CD4-positive, alpha-beta T cell (primary cell): ENCODE data around the gene RPIA. TPM values are rescaled to one million over a fixed set of nuclear protein-coding genes. Genes with fewer than 3 reads are reported as not detected.

Source experiments
- ATAC-seq: fragments of 200-7000 bp; cut with Tn5 transposase; one replicate; pipeline ENCODE4 v1.10.0; 2022; ENCODE audit warnings: mild to moderate bottlenecking; ENCODE audit not compliant: poor library complexity
- CTCF ChIA-PET: fragments of 350-600 bp; sonication (Branson Sonifier 250); formaldehyde crosslinking; loops from one replicate; lab custom pipeline; 2021; ENCODE audit warnings: antibody characterized with exemption, inconsistent platforms; lab: Charles Lee
- POLR2A ChIA-PET: fragments of 350-600 bp; sonication (Branson Sonifier 250); formaldehyde crosslinking; loops from one replicate; lab custom pipeline; 2021; ENCODE audit warnings: antibody characterized with exemption, inconsistent platforms; lab: Charles Lee
- DNase-seq, 14 experiments: peaks; one replicate each; pipeline ENCODE4 v3.0.0-alpha.2; 2013 to 2020; ENCODE audit warnings: mixed read lengths in 2 of 14
- H3K27ac ChIP-seq, 2 donors: one replicate each; pipeline versions ENCODE4 v1.5.1 to v1.7.0; 2013; ENCODE audit warnings: low read length in 2 of 2, low read depth in 1 of 2, mild to moderate bottlenecking in 1 of 2
- H3K27me3 ChIP-seq, 2 experiments: 1 replicate in 1 of 2; 2 replicates in 1 of 2; pipeline versions ENCODE4 v1.6.1 to v1.7.0; 2013; ENCODE audit warnings: low read length in 2 of 2, control low read depth in 1 of 2, mild to moderate bottlenecking in 1 of 2, moderate library complexity in 1 of 2; ENCODE audit not compliant: insufficient read depth in 2 of 2, control insufficient read depth in 1 of 2
- H3K36me3 ChIP-seq: one replicate; pipeline ENCODE4 v1.6.1; 2013; ENCODE audit warnings: low read length, control low read depth; ENCODE audit not compliant: insufficient read depth
- H3K4me1 ChIP-seq: one replicate; pipeline ENCODE4 v1.6.1; 2013; ENCODE audit warnings: low read length, control low read depth; ENCODE audit not compliant: insufficient read depth
- H3K4me3 ChIP-seq: one replicate; pipeline ENCODE4 v1.5.1; 2013; ENCODE audit warnings: mild to moderate bottlenecking, low read length, moderate library complexity
- H3K9me3 ChIP-seq, 2 experiments: 1 replicate in 1 of 2; 2 replicates in 1 of 2; pipeline versions ENCODE4 v1.6.1 to v1.7.0; 2013; ENCODE audit warnings: low read length in 2 of 2, mild to moderate bottlenecking in 2 of 2, control low read depth in 1 of 2, moderate library complexity in 1 of 2; ENCODE audit not compliant: control insufficient read depth in 1 of 2, insufficient read depth in 1 of 2
- H3K27ac Mint-ChIP-seq: one replicate; pipeline ENCODE4 v1.8.0; 2020; ENCODE audit warnings: mixed read lengths
- H3K27me3 Mint-ChIP-seq: one replicate; pipeline ENCODE4 v1.8.0; 2021; ENCODE audit warnings: mixed read lengths
- H3K36me3 Mint-ChIP-seq: one replicate; pipeline ENCODE4 v1.8.0; 2021; ENCODE audit warnings: low read depth, mixed read lengths
- H3K4me1 Mint-ChIP-seq: one replicate; pipeline ENCODE4 v1.8.0; 2021; ENCODE audit warnings: low read depth, mixed read lengths
- H3K4me3 Mint-ChIP-seq: one replicate; pipeline ENCODE4 v1.8.0; 2020; ENCODE audit warnings: mild to moderate bottlenecking, mixed read lengths
- H3K9me3 Mint-ChIP-seq: one replicate; pipeline ENCODE4 v1.8.0; 2020; ENCODE audit warnings: mixed read lengths
- intact Hi-C, 2 experiments: fragments of 100-400 bp; cut with DNase I in 1 of 2; cut with micrococcal nuclease in 1 of 2; formaldehyde crosslinking; loops; one replicate each; pipeline versions ENCODE4 v1.15.1 to v1.9.0; 2023 to 2025; cut with DNase I, micrococcal nuclease
- total RNA-seq, 174 experiments: library from RNA in 2 of 174; stranded (reverse) in 2 of 174; gene quantifications; one replicate each; pipeline ENCODE4 v1.2.3 and lab custom pipeline; 2021 to 2026
- TF ChIP-seq, protein P1 (sequence below): fragments of 200-600 bp; IDR thresholded peaks from one replicate; pipeline ENCODE4 v1.8.0; 2022; ENCODE audit warnings: antibody characterized with exemption, mild to moderate bottlenecking

RPIA gene
- total RNA-seq, 2 experiments from 2014 or later = 21.6 to 24.7 TPM

- H3K27ac Mint-ChIP-seq = no peak overlapping the region
Measured at GRCh38 chr2:88735853-88736252, 44.4 kb downstream of the RPIA start.

GRCh38 chr2:88736437-88736836, 45.0 kb downstream of the RPIA start:
- Histone ChIP-seq H3K4me1 (no peaks in the 10 kb centered on the region), H3K36me3 (peaks cover 40% of the 10 kb centered on the region), H3K9me3 (no peaks in the 10 kb centered on the region), H3K27me3 (no peaks in the 10 kb centered on the region), H3K4me3 (no peak overlapping the region), H3K27ac (no peak overlapping the region)
- CTCF ChIA-PET = no interaction called here
- TF ChIP-seq, protein P1, sequence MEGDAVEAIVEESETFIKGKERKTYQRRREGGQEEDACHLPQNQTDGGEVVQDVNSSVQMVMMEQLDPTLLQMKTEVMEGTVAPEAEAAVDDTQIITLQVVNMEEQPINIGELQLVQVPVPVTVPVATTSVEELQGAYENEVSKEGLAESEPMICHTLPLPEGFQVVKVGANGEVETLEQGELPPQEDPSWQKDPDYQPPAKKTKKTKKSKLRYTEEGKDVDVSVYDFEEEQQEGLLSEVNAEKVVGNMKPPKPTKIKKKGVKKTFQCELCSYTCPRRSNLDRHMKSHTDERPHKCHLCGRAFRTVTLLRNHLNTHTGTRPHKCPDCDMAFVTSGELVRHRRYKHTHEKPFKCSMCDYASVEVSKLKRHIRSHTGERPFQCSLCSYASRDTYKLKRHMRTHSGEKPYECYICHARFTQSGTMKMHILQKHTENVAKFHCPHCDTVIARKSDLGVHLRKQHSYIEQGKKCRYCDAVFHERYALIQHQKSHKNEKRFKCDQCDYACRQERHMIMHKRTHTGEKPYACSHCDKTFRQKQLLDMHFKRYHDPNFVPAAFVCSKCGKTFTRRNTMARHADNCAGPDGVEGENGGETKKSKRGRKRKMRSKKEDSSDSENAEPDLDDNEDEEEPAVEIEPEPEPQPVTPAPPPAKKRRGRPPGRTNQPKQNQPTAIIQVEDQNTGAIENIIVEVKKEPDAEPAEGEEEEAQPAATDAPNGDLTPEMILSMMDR = no peak
- ATAC-seq (no peak), DNase-seq (no peak)
- H3K4me3 Mint-ChIP-seq = no peak overlapping the region
- no peak overlapping the region for H3K27ac Mint-ChIP-seq
- intact Hi-C loops = loop anchor here in 1 of 2 experiments (5.0 kb wide), 2 partner anchors 141 to 181 kb away; no protein-coding TSS in a partner anchor
- H3K9me3 Mint-ChIP-seq = no peaks in the 10 kb centered on the region
- H3K36me3 Mint-ChIP-seq = peaks cover 82% of the 10 kb centered on the region
- no peaks in the 10 kb centered on the region for H3K27me3 Mint-ChIP-seq
- POLR2A ChIA-PET = no interaction called here
- peaks cover 13% of the 10 kb centered on the region for H3K4me1 Mint-ChIP-seq

More at GRCh38 chr2:88735853-88736252, 44.4 kb downstream of the RPIA start:
- DNase-seq (no peak), ATAC-seq (no peak)
- H3K36me3 ChIP-seq = peaks cover 40% of the 10 kb centered on the region
- ChIA-PET POLR2A (no interaction called here), CTCF (no interaction called here)
- Mint-ChIP-seq H3K4me1 (peaks cover 13% of the 10 kb centered on the region), H3K9me3 (no peaks in the 10 kb centered on the region), H3K27me3 (no peaks in the 10 kb centered on the region), H3K4me3 (no peak overlapping the region), H3K36me3 (peaks cover 76% of the 10 kb centered on the region)
- TF ChIP-seq, protein P1 = no peak
- H3K27ac ChIP-seq = no peak overlapping the region
- no peaks in the 10 kb centered on the region for H3K9me3 ChIP-seq
- intact Hi-C loops = loop anchor here in 1 of 2 experiments (5.0 kb wide), 2 partner anchors 141 to 181 kb away; no protein-coding TSS in a partner anchor
- no peak overlapping the region for H3K4me3 ChIP-seq
- no peaks in the 10 kb centered on the region for H3K27me3 ChIP-seq
- no peaks in the 10 kb centered on the region for H3K4me1 ChIP-seq

GRCh38 chr2:88737385-88737784, 45.9 kb downstream of the RPIA start:
- Histone ChIP-seq H3K4me3 (no peak overlapping the region), H3K27me3 (no peaks in the 10 kb centered on the region), H3K36me3 (peaks cover 40% of the 10 kb centered on the region), H3K9me3 (no peaks in the 10 kb centered on the region), H3K4me1 (no peaks in the 10 kb centered on the region), H3K27ac (no peak overlapping the region)
- POLR2A ChIA-PET = no interaction called here
- intact Hi-C loops = loop anchor here in 1 of 2 experiments (5.0 kb wide), 2 partner anchors 140 to 180 kb away; no protein-coding TSS in a partner anchor
- Mint-ChIP-seq H3K4me1 (peaks cover 19% of the 10 kb centered on the region), H3K36me3 (peaks cover 92% of the 10 kb centered on the region), H3K27ac (no peak overlapping the region), H3K4me3 (no peak overlapping the region), H3K9me3 (no peaks in the 10 kb centered on the region), H3K27me3 (no peaks in the 10 kb centered on the region)
- CTCF ChIA-PET = no interaction called here
- DNase-seq = no peak
- ATAC-seq = no peak
- TF ChIP-seq, protein P1 = no peak
